Left lung (tissue), 10 donors: ENCODE data around the gene EFCAB14. TPM values are rescaled to one million over a fixed set of nuclear protein-coding genes. Genes with fewer than 3 reads are reported as not detected.
A peak's percentile ranks its signal among the peaks of the same experiment; 100 is the strongest.

Source experiments
- ATAC-seq: fragments of 200-7000 bp; cut with Tn5 transposase; one replicate; pipeline ENCODE4 v1.9.1; 2020; ENCODE audit warnings: moderate library complexity
- DNase-seq, 4 donors: peaks; one replicate each; pipeline ENCODE4 v3.0.0-alpha.2; 2013 to 2020
- H3K27ac ChIP-seq, 2 donors: fragments of 200-600 bp; sonication (generic) in 1 of 2; one replicate each; pipeline versions ENCODE4 v1.5.0 to v1.8.0; 2020 to 2021
- H3K27me3 ChIP-seq, 2 donors: fragments of 200-600 bp; sonication (generic) in 1 of 2; one replicate each; pipeline versions ENCODE4 v1.5.0 to v1.8.0; 2020 to 2021
- H3K36me3 ChIP-seq, 2 donors: fragments of 200-600 bp; sonication (generic) in 1 of 2; one replicate each; pipeline versions ENCODE4 v1.5.0 to v1.8.0; 2020 to 2021
- H3K4me1 ChIP-seq, 2 donors: fragments of 200-600 bp; one replicate each; pipeline ENCODE4 v1.8.0; 2021
- H3K4me3 ChIP-seq, 2 donors: fragments of 200-600 bp; sonication (generic) in 1 of 2; one replicate each; pipeline versions ENCODE4 v1.5.0 to v1.8.0; 2020 to 2021; ENCODE audit warnings: mild to moderate bottlenecking in 1 of 2
- H3K9me3 ChIP-seq, 2 donors: fragments of 200-600 bp; sonication (generic) in 1 of 2; one replicate each; pipeline versions ENCODE4 v1.5.0 to v1.8.0; 2020 to 2021
- CTCF ChIP-seq, 2 donors: fragments of 200-600 bp; sonication (generic) in 1 of 2; IDR thresholded peaks; one replicate each; pipeline versions ENCODE4 v1.5.0 to v1.8.0; 2021; ENCODE audit warnings: antibody characterized with exemption in 2 of 2
- intact Hi-C, 2 donors: fragments of 100-400 bp; cut with DNase I; formaldehyde crosslinking; loops; one replicate each; pipeline versions ENCODE4 v1.11.2 to v1.14.2; 2022
- polyA plus RNA-seq, 6 donors: library from polyadenylated mRNA; unstranded; fragments of 120-200 nt; gene quantifications; one replicate each; pipeline ENCODE4 v1.2.1, GENCODE V29; 2013; ENCODE audit not compliant: insufficient read length in 6 of 6
- total RNA-seq, 2 donors: library from RNA; stranded (reverse); fragmentation: NEBNext Ultra II Directional; extraction: Animal tissue kit (Norgen Biotek cat#: 25700); gene quantifications; one replicate each; pipeline ENCODE4 v1.2.1, GENCODE V29; 2021
- donor health status: DM: no; HTN: yes; CAD: no.
- donor health status: DM: no; HTN: no; CAD: no.

EFCAB14 gene
- total and polyA plus RNA-seq, 8 donors, result 102 to 124 (median 114) TPM

GRCh38 chr1:46646844-46647243, 72.1 kb downstream of the EFCAB14 start:
- Histone ChIP-seq H3K4me3 (no peak overlapping the region), H3K9me3 (peaks cover 0 to 2% of the 10 kb centered on the region in 2 donors), H3K27me3 (no peaks in the 10 kb centered on the region), H3K4me1 (no peaks in the 10 kb centered on the region), H3K36me3 (peaks cover 0 to 52% of the 10 kb centered on the region in 2 donors), H3K27ac (no peak overlapping the region)
- intact Hi-C loops, result no loop called here
- DNase-seq (no peak), ATAC-seq (no peak)
- TF ChIP-seq CTCF (IDR thresholded peaks at IDR 0.05), result no peak

- no peak overlapping the region for H3K4me3 ChIP-seq
- ATAC-seq (no peak), DNase-seq (no peak)
- intact Hi-C loops, result no loop called here
- TF ChIP-seq CTCF (IDR thresholded peaks at IDR 0.05), result no peak
- H3K36me3 ChIP-seq, result peaks cover 0 to 52% of the 10 kb centered on the region in 2 donors
- H3K27ac ChIP-seq, result no peak overlapping the region
- no peaks in the 10 kb centered on the region for H3K4me1 ChIP-seq
- H3K27me3 ChIP-seq, result no peaks in the 10 kb centered on the region
- H3K9me3 ChIP-seq, result peaks cover 0 to 2% of the 10 kb centered on the region in 2 donors
Measured at GRCh38 chr1:46646331-46646730, 72.6 kb downstream of the EFCAB14 start.

GRCh38 chr1:46645815-46646214, 73.1 kb downstream of the EFCAB14 start:
- Histone ChIP-seq H3K9me3 (peaks cover 0 to 2% of the 10 kb centered on the region in 2 donors), H3K27me3 (no peaks in the 10 kb centered on the region), H3K36me3 (peaks cover 0 to 52% of the 10 kb centered on the region in 2 donors), H3K27ac (no peak overlapping the region), H3K4me1 (no peaks in the 10 kb centered on the region), H3K4me3 (no peak overlapping the region)
- TF ChIP-seq CTCF (IDR thresholded peaks at IDR 0.05), result no peak
- intact Hi-C loops, result no loop called here
- no peak for ATAC-seq
- DNase-seq, result no peak

- no peak overlapping the region for H3K4me3 ChIP-seq
- peaks cover 0 to 28% of the 10 kb centered on the region in 2 donors for H3K36me3 ChIP-seq
- ATAC-seq, result no peak
- intact Hi-C loops, result no loop called here
- H3K27ac ChIP-seq, result no peak overlapping the region
- H3K4me1 ChIP-seq, result no peaks in the 10 kb centered on the region
- H3K27me3 ChIP-seq, result no peaks in the 10 kb centered on the region
- peak in 2 of 4 donors; percentile 24 to 33 for DNase-seq
- TF ChIP-seq CTCF (IDR thresholded peaks at IDR 0.05), result no peak
- no peaks in the 10 kb centered on the region for H3K9me3 ChIP-seq
Measured at GRCh38 chr1:46643368-46643775, 75.5 kb downstream of the EFCAB14 start.

- Histone ChIP-seq H3K9me3 (no peaks in the 10 kb centered on the region), H3K4me1 (no peaks in the 10 kb centered on the region), H3K4me3 (no peak overlapping the region), H3K27me3 (no peaks in the 10 kb centered on the region), H3K27ac (no peak overlapping the region), H3K36me3 (peaks cover 0 to 19% of the 10 kb centered on the region in 2 donors)
- TF ChIP-seq CTCF (IDR thresholded peaks at IDR 0.05), result no peak
- intact Hi-C loops, result no loop called here
- ATAC-seq (no peak), DNase-seq (no peak)
Measured at GRCh38 chr1:46642115-46642680, 76.7 kb downstream of the EFCAB14 start.
